CD14-positive monocyte (primary cell): ENCODE measurements around the gene HYLS1. TPM values are rescaled to one million over a fixed set of nuclear protein-coding genes. Genes with fewer than 3 reads are reported as not detected.

Experiments used
- DNase-seq, 3 donors: peaks; one replicate each; pipeline ENCODE4 v3.0.0-alpha.2; 2011 to 2022
- H2AFZ ChIP-seq: 2 replicates; pipeline ENCODE4 v1.6.0; 2012; ENCODE audit warnings: mild to moderate bottlenecking, low read depth, low read length, inconsistent platforms; ENCODE audit not compliant: insufficient read depth, poor library complexity, severe bottlenecking
- H3K27ac ChIP-seq, 2 donors: 1 replicate in 1 of 2; 2 replicates in 1 of 2; pipeline ENCODE4 v1.5.1; 2012 to 2013; ENCODE audit warnings: low read length in 2 of 2, control low read depth in 1 of 2, inconsistent platforms in 1 of 2, low read depth in 1 of 2, mild to moderate bottlenecking in 1 of 2
- H3K27me3 ChIP-seq, 2 donors: one replicate each; pipeline versions ENCODE4 v1.6.0 to v1.6.1; 2011 to 2013; ENCODE audit warnings: low read length in 2 of 2; ENCODE audit not compliant: control insufficient read depth in 2 of 2, insufficient read depth in 2 of 2
- H3K36me3 ChIP-seq, 2 donors: replicated peaks in 1 of 2; 1 replicate in 1 of 2; 2 replicates in 1 of 2; pipeline versions ENCODE4 v1.5.1 to v1.6.1; 2012 to 2013; ENCODE audit warnings: low read length in 2 of 2, control low read depth in 1 of 2, inconsistent platforms in 1 of 2, mild to moderate bottlenecking in 1 of 2; ENCODE audit not compliant: insufficient read depth in 2 of 2, control insufficient read depth in 1 of 2
- H3K4me1 ChIP-seq, 2 donors: 1 replicate in 1 of 2; 2 replicates in 1 of 2; pipeline versions ENCODE4 v1.5.1 to v1.6.1; 2012 to 2013; ENCODE audit warnings: low read length in 2 of 2, control low read depth in 1 of 2, inconsistent platforms in 1 of 2, mild to moderate bottlenecking in 1 of 2, moderate library complexity in 1 of 2; ENCODE audit not compliant: insufficient read depth in 2 of 2, control insufficient read depth in 1 of 2
- H3K4me2 ChIP-seq: replicated peaks from 2 replicates; pipeline ENCODE3; 2012; ENCODE audit warnings: low read length, moderate library complexity, mild to moderate bottlenecking; ENCODE audit not compliant: poor library complexity, severe bottlenecking; ENCODE audit errors: extremely low read depth
- H3K4me3 ChIP-seq, 3 experiments: fragments of 200-600 bp in 1 of 3; sonication (generic) in 1 of 3; replicated peaks in 1 of 3; 1 replicate in 2 of 3; 2 replicates in 1 of 3; pipeline ENCODE4 v1.5.1; 2011 to 2013; ENCODE audit warnings: low read length in 3 of 3, mild to moderate bottlenecking in 3 of 3, control low read depth in 2 of 3, low read depth in 2 of 3, inconsistent platforms in 1 of 3, moderate library complexity in 1 of 3
- H3K79me2 ChIP-seq: 2 replicates; pipeline ENCODE4 v1.6.0; 2012; ENCODE audit warnings: mild to moderate bottlenecking, control low read depth, inconsistent platforms, low read length, moderate library complexity; ENCODE audit not compliant: insufficient read depth
- H3K9ac ChIP-seq: 2 replicates; pipeline ENCODE4 v1.6.0; 2017; ENCODE audit warnings: low read length, mild to moderate bottlenecking; ENCODE audit not compliant: insufficient read depth, poor library complexity, severe bottlenecking
- H3K9me3 ChIP-seq, 2 donors: replicated peaks in 1 of 2; 1 replicate in 1 of 2; 2 replicates in 1 of 2; pipeline versions ENCODE4 v1.5.1 to v1.6.1; 2012 to 2013; ENCODE audit warnings: low read length in 2 of 2, control low read depth in 1 of 2; ENCODE audit not compliant: control insufficient read depth in 1 of 2, insufficient read depth in 1 of 2
- H4K20me1 ChIP-seq: 2 replicates; pipeline ENCODE4 v1.6.0; 2012; ENCODE audit warnings: mild to moderate bottlenecking, low read length, control low read depth, moderate library complexity; ENCODE audit not compliant: insufficient read depth
- H3K27ac Mint-ChIP-seq, 7 donors: one replicate each; pipeline ENCODE4 v1.8.0; 2020; ENCODE audit warnings: mild to moderate bottlenecking in 7 of 7, mixed read lengths in 7 of 7, moderate library complexity in 6 of 7, inconsistent platforms in 2 of 7
- H3K27me3 Mint-ChIP-seq, 3 donors: one replicate each; pipeline ENCODE4 v1.8.0; 2021 to 2022; ENCODE audit warnings: low read depth in 3 of 3, mild to moderate bottlenecking in 3 of 3, mixed read lengths in 3 of 3, moderate library complexity in 3 of 3, inconsistent platforms in 1 of 3
- H3K36me3 Mint-ChIP-seq, 2 donors: one replicate each; pipeline ENCODE4 v1.8.0; 2020; ENCODE audit warnings: mixed read lengths in 2 of 2, inconsistent platforms in 1 of 2, mild to moderate bottlenecking in 1 of 2
- H3K4me1 Mint-ChIP-seq: one replicate; pipeline ENCODE4 v1.8.0; 2020; ENCODE audit warnings: mild to moderate bottlenecking, mixed read lengths
- H3K4me3 Mint-ChIP-seq, 2 donors: one replicate each; pipeline ENCODE4 v1.8.0; 2020; ENCODE audit warnings: mild to moderate bottlenecking in 2 of 2, mixed read lengths in 2 of 2, moderate library complexity in 1 of 2
- H3K9me3 Mint-ChIP-seq, 7 donors: one replicate each; pipeline ENCODE4 v1.8.0; 2020 to 2022; ENCODE audit warnings: mixed read lengths in 7 of 7, mild to moderate bottlenecking in 6 of 7, moderate library complexity in 6 of 7, inconsistent platforms in 2 of 7
- CTCF ChIP-seq: fragments of 200-600 bp; IDR thresholded peaks from one replicate; pipeline ENCODE4 v1.8.0; 2022; ENCODE audit warnings: antibody characterized with exemption, mild to moderate bottlenecking
- WGBS: methylation state at CpG from one replicate; pipeline ENCODE4 v1.1.5; 2013; ENCODE audit warnings: missing lambda C conversion rate; ENCODE audit not compliant: insufficient coverage; 5-methylcytosine and 5-hydroxymethylcytosine counted together
- intact Hi-C, 2 donors: fragments of 100-400 bp; cut with micrococcal nuclease; formaldehyde crosslinking; loops; one replicate each; pipeline versions ENCODE4 v1.15.0 to v1.15.1; 2023
- polyA plus RNA-seq, 3 donors: library from polyadenylated mRNA; depleted of rRNA in 1 of 3; unstranded in 2 of 3; stranded (reverse) in 1 of 3; fragments of 300-500 nt in 2 of 3; fragments of >200 nt in 1 of 3; fragmentation: Illumina TruSeq in 2 of 3; gene quantifications; 1 replicate in 2 of 3; 2 replicates in 1 of 3; pipeline ENCODE4 v1.2.3, GENCODE V29; 2012 to 2021

Gene HYLS1
- polyA plus RNA-seq, 3 donors, result 0.61 to 2.6 (median 2.0) TPM

- no peak for DNase-seq
- no peak overlapping the region for H2AFZ ChIP-seq
- H3K4me3 Mint-ChIP-seq, result no peak overlapping the region
- no peaks in the 10 kb centered on the region for H3K36me3 ChIP-seq
- 96% methylated on average over 5 of the region's 8 CpGs for WGBS
- H3K4me1 ChIP-seq, result peaks cover 7 to 8% of the 10 kb centered on the region in 2 donors
- H3K36me3 Mint-ChIP-seq, result no peaks in the 10 kb centered on the region
- peaks cover 0 to 7% (median 0%) of the 10 kb centered on the region in 7 donors for H3K9me3 Mint-ChIP-seq
- H3K27me3 ChIP-seq, result no peaks in the 10 kb centered on the region
- no peak overlapping the region for H3K27ac Mint-ChIP-seq
- no peak overlapping the region for H3K27ac ChIP-seq
- H3K4me1 Mint-ChIP-seq, result peaks cover 14% of the 10 kb centered on the region
- no peak overlapping the region for H3K4me3 ChIP-seq
- H3K9me3 ChIP-seq, result no peaks in the 10 kb centered on the region
- no peak for TF ChIP-seq CTCF
- H3K9ac ChIP-seq, result no peak overlapping the region
- H3K79me2 ChIP-seq, result no peaks in the 10 kb centered on the region
- H3K27me3 Mint-ChIP-seq, result peaks cover 1 to 3% (median 2%) of the 10 kb centered on the region in 3 donors
- H3K4me2 ChIP-seq, result no peak overlapping the region
- intact Hi-C loops, result no loop called here
- H4K20me1 ChIP-seq, result no peaks in the 10 kb centered on the region
These were observed 47.0 kb downstream of the HYLS1 start for GRCh38 chr11:125934473-125934872.

GRCh38 chr11:125935056-125935455 lies 47.6 kb downstream of the HYLS1 start:
- H3K27me3 Mint-ChIP-seq, result peaks cover 1 to 3% (median 2%) of the 10 kb centered on the region in 3 donors
- peaks cover 0 to 7% (median 0%) of the 10 kb centered on the region in 7 donors for H3K9me3 Mint-ChIP-seq
- intact Hi-C loops, result no loop called here
- H3K36me3 ChIP-seq, result no peaks in the 10 kb centered on the region
- no peak for TF ChIP-seq CTCF
- no peaks in the 10 kb centered on the region for H3K27me3 ChIP-seq
- H3K4me1 Mint-ChIP-seq, result peaks cover 8% of the 10 kb centered on the region
- H3K27ac Mint-ChIP-seq, result no peak overlapping the region
- H3K4me3 ChIP-seq, result no peak overlapping the region
- no peak overlapping the region for H3K4me2 ChIP-seq
- 100% methylated on average over 1 of the region's 2 CpGs for WGBS
- H3K9me3 ChIP-seq, result no peaks in the 10 kb centered on the region
- no peaks in the 10 kb centered on the region for H3K79me2 ChIP-seq
- no peak overlapping the region for H3K9ac ChIP-seq
- H2AFZ ChIP-seq, result no peak overlapping the region
- H3K27ac ChIP-seq, result no peak overlapping the region
- H4K20me1 ChIP-seq, result no peaks in the 10 kb centered on the region
- no peaks in the 10 kb centered on the region for H3K36me3 Mint-ChIP-seq
- no peak for DNase-seq
- H3K4me3 Mint-ChIP-seq, result no peak overlapping the region
- peaks cover 1 to 2% of the 10 kb centered on the region in 2 donors for H3K4me1 ChIP-seq
